ENCODE measurements around the gene SLFNL1.

DNA sequence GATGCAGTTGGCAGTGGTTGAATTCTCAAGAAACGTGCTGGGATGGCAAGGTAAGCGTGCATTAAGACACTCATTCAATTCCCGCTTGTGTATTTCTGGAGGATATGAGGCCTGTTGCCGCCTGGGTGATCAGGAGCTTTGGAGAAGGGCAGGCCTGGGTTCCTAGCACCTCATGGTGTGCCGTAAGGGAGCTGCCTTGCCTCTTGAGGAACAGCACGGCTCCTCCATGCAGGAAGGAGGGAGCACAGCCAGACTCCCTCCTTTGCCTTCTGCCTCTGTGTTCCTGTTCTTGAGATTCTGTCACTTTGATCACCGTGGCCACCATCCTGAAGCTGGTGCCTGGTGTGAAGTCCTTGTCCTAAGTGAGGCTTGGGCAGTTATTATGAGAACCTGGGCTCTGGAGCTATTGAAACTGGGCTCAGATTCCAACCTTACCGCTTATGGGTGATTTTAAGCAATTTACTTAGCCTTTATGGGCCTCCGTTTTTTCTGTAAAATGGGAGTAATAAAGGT is 18.3 kb downstream of the SLFNL1 start:
- TF ChIP-seq, protein P1, sequence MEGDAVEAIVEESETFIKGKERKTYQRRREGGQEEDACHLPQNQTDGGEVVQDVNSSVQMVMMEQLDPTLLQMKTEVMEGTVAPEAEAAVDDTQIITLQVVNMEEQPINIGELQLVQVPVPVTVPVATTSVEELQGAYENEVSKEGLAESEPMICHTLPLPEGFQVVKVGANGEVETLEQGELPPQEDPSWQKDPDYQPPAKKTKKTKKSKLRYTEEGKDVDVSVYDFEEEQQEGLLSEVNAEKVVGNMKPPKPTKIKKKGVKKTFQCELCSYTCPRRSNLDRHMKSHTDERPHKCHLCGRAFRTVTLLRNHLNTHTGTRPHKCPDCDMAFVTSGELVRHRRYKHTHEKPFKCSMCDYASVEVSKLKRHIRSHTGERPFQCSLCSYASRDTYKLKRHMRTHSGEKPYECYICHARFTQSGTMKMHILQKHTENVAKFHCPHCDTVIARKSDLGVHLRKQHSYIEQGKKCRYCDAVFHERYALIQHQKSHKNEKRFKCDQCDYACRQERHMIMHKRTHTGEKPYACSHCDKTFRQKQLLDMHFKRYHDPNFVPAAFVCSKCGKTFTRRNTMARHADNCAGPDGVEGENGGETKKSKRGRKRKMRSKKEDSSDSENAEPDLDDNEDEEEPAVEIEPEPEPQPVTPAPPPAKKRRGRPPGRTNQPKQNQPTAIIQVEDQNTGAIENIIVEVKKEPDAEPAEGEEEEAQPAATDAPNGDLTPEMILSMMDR (conservative IDR thresholded peaks at IDR 0.05; ENCODE audit: low read length) = no peak
- TF ChIP-seq EZH2phosphoT487 (IDR thresholded peaks at IDR 0.05; ENCODE audit: borderline replicate concordance) = no peak
